ENCODE measurements around the gene ABHD6. TPM values are rescaled to one million over a fixed set of nuclear protein-coding genes. Genes with fewer than 3 reads are reported as not detected.

The ABHD6 gene
- total and polyA plus RNA-seq, 4 donors = 5.2 to 14.1 (median 10.7) TPM

DNA sequence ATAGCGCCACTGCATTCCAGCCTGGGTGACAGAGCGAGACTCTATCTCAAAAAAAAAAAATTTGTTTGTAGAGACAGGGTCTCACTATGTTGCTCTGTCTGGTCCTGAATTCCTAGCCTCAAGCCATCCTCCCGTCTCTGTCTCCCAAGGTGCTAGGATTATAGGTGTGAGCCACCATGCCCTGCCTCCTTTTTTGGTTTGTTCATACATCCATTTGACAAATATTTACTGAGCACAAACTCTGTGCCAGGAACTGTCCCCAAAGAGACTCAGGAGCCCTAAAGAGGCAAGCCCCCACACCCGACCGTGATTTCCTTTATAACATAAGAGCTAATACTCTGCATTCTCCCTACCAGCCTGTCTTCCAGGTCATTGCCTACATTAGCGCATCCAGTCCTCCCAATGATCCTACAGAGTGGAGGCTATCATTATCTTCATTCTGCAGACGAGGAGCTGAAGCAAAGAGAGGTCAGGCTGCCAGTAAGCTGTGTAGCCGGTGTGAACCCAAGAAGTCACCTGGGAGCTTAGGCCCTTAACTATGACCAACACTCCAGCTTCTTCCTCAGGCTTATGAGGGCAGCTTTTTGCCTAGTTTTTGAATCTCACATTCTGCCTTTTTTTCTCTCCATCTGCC lies 88.8 kb downstream of the ABHD6 start:
- Histone ChIP-seq H3K27ac (ENCODE audit: low read depth in 1 of 2, low read length in 1 of 2) (no peak overlapping the region), H3K9me3 (ENCODE audit: control insufficient read depth in 4 of 4, insufficient read depth in 3 of 4, low read length in 3 of 4) (no peaks in the 10 kb centered on the region), H3K4me3 (no peak overlapping the region), H3K4me1 (ENCODE audit: control insufficient read depth in 5 of 5, insufficient read depth in 5 of 5, low read length in 5 of 5) (peaks cover 3 to 7% (median 6%) of the 10 kb centered on the region in 5 donors), H3K27me3 (ENCODE audit: control insufficient read depth in 3 of 3, insufficient read depth in 3 of 3, low read length in 2 of 3) (no peaks in the 10 kb centered on the region), H3K36me3 (ENCODE audit: control insufficient read depth in 4 of 4, insufficient read depth in 4 of 4, low read length in 4 of 4) (peaks cover 0 to 2% (median 0%) of the 10 kb centered on the region in 4 donors), H3K9ac (ENCODE audit: insufficient read depth in 1 of 2, low read length in 2 of 2) (no peak overlapping the region)
- TF ChIP-seq CTCF (IDR thresholded peaks at IDR 0.05; ENCODE audit: control extremely low read depth, extremely low read depth) = no peak
- DNase-seq (no peak), ATAC-seq (ENCODE audit: insufficient read depth, low FRiP score) (no peak)
- WGBS, 2 donors = 92 to 94% methylated on average over 7 to 8 of the region's 8 CpGs

GRCh38 chr3:58329150-58329921 lies 91.7 kb downstream of the ABHD6 start:
- Histone ChIP-seq H3K4me3 (no peak overlapping the region), H3K27me3 (ENCODE audit: control insufficient read depth in 3 of 3, insufficient read depth in 3 of 3, low read length in 2 of 3) (no peaks in the 10 kb centered on the region), H3K4me1 (ENCODE audit: control insufficient read depth in 5 of 5, insufficient read depth in 5 of 5, low read length in 5 of 5) (peaks cover 6 to 21% (median 7%) of the 10 kb centered on the region in 5 donors), H3K36me3 (ENCODE audit: control insufficient read depth in 4 of 4, insufficient read depth in 4 of 4, low read length in 4 of 4) (no peaks in the 10 kb centered on the region), H3K9ac (ENCODE audit: insufficient read depth in 1 of 2, low read length in 2 of 2) (no peak overlapping the region), H3K9me3 (ENCODE audit: control insufficient read depth in 4 of 4, insufficient read depth in 3 of 4, low read length in 3 of 4) (no peaks in the 10 kb centered on the region), H3K27ac (ENCODE audit: low read depth in 1 of 2, low read length in 1 of 2) (no peak overlapping the region)
- no peak for TF ChIP-seq CTCF (IDR thresholded peaks at IDR 0.05; ENCODE audit: control extremely low read depth, extremely low read depth)
- no peak for DNase-seq
- 91 to 93% methylated on average over 8 of the region's 8 CpGs for WGBS, 2 donors
- ATAC-seq (ENCODE audit: insufficient read depth, low FRiP score) = no peak

DNA sequence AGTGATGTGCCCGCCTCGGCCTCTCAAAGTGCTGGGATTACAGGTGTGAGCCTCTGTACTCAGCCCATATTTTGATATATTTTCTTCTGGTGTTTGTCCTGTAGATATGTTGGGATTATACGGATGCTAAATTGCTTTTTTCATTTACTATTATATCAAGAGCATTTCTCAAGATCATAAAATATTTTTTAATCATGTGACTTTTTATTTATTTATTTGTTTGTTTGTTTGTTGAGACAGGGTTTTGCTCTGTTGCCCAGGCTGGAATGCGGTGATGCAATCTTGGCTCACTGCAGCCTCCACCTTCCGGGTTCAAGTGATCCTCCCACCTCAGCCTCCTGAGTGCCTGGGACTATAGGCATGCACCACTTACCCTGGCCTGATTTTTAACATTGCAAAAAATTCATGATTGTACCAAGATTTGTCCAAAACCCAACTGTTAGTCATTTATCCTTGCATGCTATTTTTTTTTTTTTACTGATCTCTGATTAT lies 92.4 kb downstream of the ABHD6 start:
- no peak for DNase-seq
- Histone ChIP-seq H3K27me3 (ENCODE audit: control insufficient read depth in 3 of 3, insufficient read depth in 3 of 3, low read length in 2 of 3) (no peaks in the 10 kb centered on the region), H3K4me1 (ENCODE audit: control insufficient read depth in 5 of 5, insufficient read depth in 5 of 5, low read length in 5 of 5) (peaks cover 6 to 27% (median 8%) of the 10 kb centered on the region in 5 donors), H3K27ac (ENCODE audit: low read depth in 1 of 2, low read length in 1 of 2) (no peak overlapping the region), H3K36me3 (ENCODE audit: control insufficient read depth in 4 of 4, insufficient read depth in 4 of 4, low read length in 4 of 4) (no peaks in the 10 kb centered on the region), H3K9ac (ENCODE audit: insufficient read depth in 1 of 2, low read length in 2 of 2) (no peak overlapping the region), H3K9me3 (ENCODE audit: control insufficient read depth in 4 of 4, insufficient read depth in 3 of 4, low read length in 3 of 4) (no peaks in the 10 kb centered on the region), H3K4me3 (no peak overlapping the region)
- no peak for ATAC-seq (ENCODE audit: insufficient read depth, low FRiP score)
- TF ChIP-seq CTCF (IDR thresholded peaks at IDR 0.05; ENCODE audit: control extremely low read depth, extremely low read depth) = no peak
- WGBS, 2 donors = 92 to 96% methylated on average over 5 of the region's 5 CpGs
